Loucy (cell line): ENCODE results near the gene GCSH.
A peak's percentile ranks its signal among the peaks of the same experiment; 100 is the strongest.

Experiments used
- H2AFZ ChIP-seq: fragments of 200-600 bp; sonication (generic); 2 replicates; pipeline ENCODE4 v1.6.0; 2016; ENCODE audit warnings: antibody characterized with exemption, mild to moderate bottlenecking, low read length, moderate library complexity
- H3F3A ChIP-seq: fragments of 200-600 bp; 2 replicates; pipeline ENCODE4 v1.6.0; 2016; ENCODE audit warnings: antibody characterized with exemption, low read depth, mild to moderate bottlenecking
- H3K27me3 ChIP-seq: fragments of 200-600 bp; sonication (generic); 2 replicates; pipeline ENCODE4 v1.6.1; 2014; ENCODE audit warnings: low read length, mild to moderate bottlenecking; ENCODE audit not compliant: insufficient read depth, poor library complexity, severe bottlenecking
- H3K36me3 ChIP-seq: fragments of 200-600 bp; sonication (generic); 2 replicates; pipeline ENCODE4 v1.6.1; 2016; ENCODE audit warnings: low read length; ENCODE audit not compliant: insufficient read depth
- H3K4me1 ChIP-seq: fragments of 200-600 bp; sonication (generic); 2 replicates; pipeline ENCODE4 v1.5.1; 2014; ENCODE audit warnings: low read length, mild to moderate bottlenecking; ENCODE audit not compliant: insufficient read depth, poor library complexity, severe bottlenecking
- H3K4me2 ChIP-seq: fragments of 200-600 bp; sonication (generic); 2 replicates; pipeline ENCODE4 v1.6.0; 2014; ENCODE audit warnings: antibody characterized with exemption, low read length, low read depth, mild to moderate bottlenecking; ENCODE audit not compliant: poor library complexity, severe bottlenecking
- H3K4me3 ChIP-seq: fragments of 200-600 bp; sonication (generic); 2 replicates; pipeline ENCODE4 v1.5.1; 2014; ENCODE audit warnings: low read length, mild to moderate bottlenecking, mixed read lengths; ENCODE audit not compliant: poor library complexity, severe bottlenecking
- H3K79me2 ChIP-seq: fragments of 200-600 bp; sonication (generic); 2 replicates; pipeline ENCODE4 v1.6.1; 2014; ENCODE audit warnings: low read length; ENCODE audit not compliant: insufficient read depth
- H3K9ac ChIP-seq: fragments of 200-600 bp; sonication (generic); 2 replicates; pipeline ENCODE4 v1.6.0; 2014; ENCODE audit warnings: mild to moderate bottlenecking, low read depth, low read length, moderate library complexity; ENCODE audit not compliant: poor library complexity, severe bottlenecking
- H3K9me2 ChIP-seq: fragments of 200-600 bp; sonication (generic); replicated peaks from 2 replicates; pipeline ENCODE4 v1.6.1; 2016; ENCODE audit warnings: low read depth, low read length, mixed read lengths
- H3K9me3 ChIP-seq: fragments of 200-600 bp; sonication (generic); 2 replicates; pipeline ENCODE4 v1.6.1; 2014; ENCODE audit warnings: mild to moderate bottlenecking, antibody characterized with exemption, low read length, low read depth; ENCODE audit not compliant: insufficient read depth
- H4K20me1 ChIP-seq: fragments of 200-600 bp; sonication (generic); 2 replicates; pipeline ENCODE4 v1.6.0; 2014; ENCODE audit warnings: antibody characterized with exemption, low read length, mild to moderate bottlenecking; ENCODE audit not compliant: insufficient read depth, poor library complexity, severe bottlenecking
- EZH2phosphoT487 ChIP-seq: fragments of 200-600 bp; IDR thresholded peaks from 2 replicates; pipeline ENCODE4 v1.6.1; 2018; ENCODE audit warnings: antibody characterized with exemption, mild to moderate bottlenecking, moderate library complexity, borderline replicate concordance
- TF ChIP-seq, protein P1 (sequence below): fragments of 200-600 bp; sonication (generic); conservative IDR thresholded peaks from 2 replicates; pipeline ENCODE4 v1.5.1; 2014; ENCODE audit warnings: mild to moderate bottlenecking, antibody characterized with exemption, low read length

The GCSH gene

GRCh38 chr16:81096715-81097208 lies 567 bp upstream of the GCSH start:
- H3K9me2 ChIP-seq = no peaks in the 10 kb centered on the region
- H4K20me1 ChIP-seq = no peaks in the 10 kb centered on the region
- peak overlapping the region; percentile 60 for H3K4me3 ChIP-seq
- peak overlapping the region; percentile 73 for H3K4me2 ChIP-seq
- H3K9ac ChIP-seq = no peak overlapping the region
- H3K4me1 ChIP-seq = peaks cover 14% of the 10 kb centered on the region
- TF ChIP-seq, protein P1, sequence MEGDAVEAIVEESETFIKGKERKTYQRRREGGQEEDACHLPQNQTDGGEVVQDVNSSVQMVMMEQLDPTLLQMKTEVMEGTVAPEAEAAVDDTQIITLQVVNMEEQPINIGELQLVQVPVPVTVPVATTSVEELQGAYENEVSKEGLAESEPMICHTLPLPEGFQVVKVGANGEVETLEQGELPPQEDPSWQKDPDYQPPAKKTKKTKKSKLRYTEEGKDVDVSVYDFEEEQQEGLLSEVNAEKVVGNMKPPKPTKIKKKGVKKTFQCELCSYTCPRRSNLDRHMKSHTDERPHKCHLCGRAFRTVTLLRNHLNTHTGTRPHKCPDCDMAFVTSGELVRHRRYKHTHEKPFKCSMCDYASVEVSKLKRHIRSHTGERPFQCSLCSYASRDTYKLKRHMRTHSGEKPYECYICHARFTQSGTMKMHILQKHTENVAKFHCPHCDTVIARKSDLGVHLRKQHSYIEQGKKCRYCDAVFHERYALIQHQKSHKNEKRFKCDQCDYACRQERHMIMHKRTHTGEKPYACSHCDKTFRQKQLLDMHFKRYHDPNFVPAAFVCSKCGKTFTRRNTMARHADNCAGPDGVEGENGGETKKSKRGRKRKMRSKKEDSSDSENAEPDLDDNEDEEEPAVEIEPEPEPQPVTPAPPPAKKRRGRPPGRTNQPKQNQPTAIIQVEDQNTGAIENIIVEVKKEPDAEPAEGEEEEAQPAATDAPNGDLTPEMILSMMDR = no peak
- no peak for TF ChIP-seq EZH2phosphoT487
- H2AFZ ChIP-seq = peak overlapping the region; percentile 80
- H3F3A ChIP-seq = no peaks in the 10 kb centered on the region
- H3K9me3 ChIP-seq = no peaks in the 10 kb centered on the region
- no peaks in the 10 kb centered on the region for H3K27me3 ChIP-seq
- peaks cover 27% of the 10 kb centered on the region for H3K79me2 ChIP-seq
- H3K36me3 ChIP-seq = no peaks in the 10 kb centered on the region

- H3K4me3 ChIP-seq = peak overlapping the region; percentile 100
- H2AFZ ChIP-seq = peak overlapping the region; percentile 99
- H3K4me2 ChIP-seq = peak overlapping the region; percentile 96
- no peaks in the 10 kb centered on the region for H3K9me3 ChIP-seq
- no peaks in the 10 kb centered on the region for H3K9me2 ChIP-seq
- H3K9ac ChIP-seq = peak overlapping the region; percentile 89
- peaks cover 35% of the 10 kb centered on the region for H3K79me2 ChIP-seq
- TF ChIP-seq, protein P1 = no peak
- TF ChIP-seq EZH2phosphoT487 = no peak
- H3K36me3 ChIP-seq = no peaks in the 10 kb centered on the region
- no peaks in the 10 kb centered on the region for H3K27me3 ChIP-seq
- H3K4me1 ChIP-seq = peaks cover 15% of the 10 kb centered on the region
- peaks cover 4% of the 10 kb centered on the region for H4K20me1 ChIP-seq
- no peaks in the 10 kb centered on the region for H3F3A ChIP-seq
Measured at GRCh38 chr16:81095653-81095952, 592 bp downstream of the GCSH start.

DNA sequence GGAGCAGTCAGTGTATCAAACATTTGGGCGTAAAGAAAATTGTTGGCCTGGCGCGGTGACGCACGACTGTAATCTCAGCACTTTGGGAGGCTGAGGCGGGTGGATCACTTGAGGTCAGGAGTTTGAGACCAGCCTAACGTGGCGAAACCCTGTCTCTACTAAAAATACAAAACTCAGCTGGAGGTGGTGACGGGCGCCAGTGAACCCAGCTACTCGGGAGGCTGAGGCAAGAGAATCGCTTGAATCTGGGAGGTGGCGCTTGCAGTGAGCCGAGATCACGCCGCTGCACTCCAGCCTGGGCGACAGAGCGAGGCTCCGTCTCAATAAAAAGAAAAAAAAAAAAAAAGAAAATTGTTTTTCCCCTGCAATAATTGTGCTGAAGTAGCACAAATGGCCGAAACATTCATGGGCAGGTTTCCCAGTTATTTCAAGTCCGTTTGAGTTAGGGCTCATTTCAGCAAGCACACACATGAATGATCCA lies 1.4 kb downstream of the GCSH start:
- H3K79me2 ChIP-seq = peaks cover 36% of the 10 kb centered on the region
- H3F3A ChIP-seq = no peaks in the 10 kb centered on the region
- peak overlapping the region; percentile 89 for H3K9ac ChIP-seq
- no peaks in the 10 kb centered on the region for H3K9me2 ChIP-seq
- H4K20me1 ChIP-seq = peaks cover 4% of the 10 kb centered on the region
- no peaks in the 10 kb centered on the region for H3K27me3 ChIP-seq
- H3K4me1 ChIP-seq = peaks cover 15% of the 10 kb centered on the region
- H2AFZ ChIP-seq = no peak overlapping the region
- H3K36me3 ChIP-seq = no peaks in the 10 kb centered on the region
- TF ChIP-seq, protein P1 = no peak
- TF ChIP-seq EZH2phosphoT487 = no peak
- peak overlapping the region; percentile 100 for H3K4me3 ChIP-seq
- no peaks in the 10 kb centered on the region for H3K9me3 ChIP-seq
- peak overlapping the region; percentile 96 for H3K4me2 ChIP-seq
